HEK293 (cell line): ENCODE results near the gene TTYH1.
A peak's percentile ranks its signal among the peaks of the same experiment; 100 is the strongest.

Experiments
- GLI4 ChIP-seq: fragments of 450-650 bp; formaldehyde crosslinking; IDR thresholded peaks from 2 replicates; pipeline ENCODE4 v1.5.1; 2016; ENCODE audit warnings: missing biosample characterization, missing genetic modification characterization
- SETDB1 ChIP-seq: IDR thresholded peaks from one replicate; pipeline ENCODE4 v1.6.1; 2017; ENCODE audit warnings: mild to moderate bottlenecking, low read length, moderate library complexity, mixed read lengths; ENCODE audit not compliant: insufficient read length
- ZNF223 ChIP-seq: fragments of 450-650 bp; formaldehyde crosslinking; IDR thresholded peaks from 2 replicates; pipeline ENCODE4 v1.5.1; 2016; ENCODE audit warnings: missing biosample characterization, missing genetic modification characterization
- ZNF23 ChIP-seq: fragments of 450-650 bp; formaldehyde crosslinking; IDR thresholded peaks from 2 replicates; pipeline ENCODE4 v1.5.1; 2016; ENCODE audit warnings: missing biosample characterization, missing genetic modification characterization, borderline replicate concordance
- ZNF24 ChIP-seq: fragments of 450-650 bp; formaldehyde crosslinking; IDR thresholded peaks from 2 replicates; pipeline ENCODE4 v1.5.1; 2016; ENCODE audit warnings: missing biosample characterization, missing genetic modification characterization
- ZNF248 ChIP-seq: fragments of 450-650 bp; formaldehyde crosslinking; IDR thresholded peaks from 2 replicates; pipeline ENCODE4 v1.5.1; 2017; ENCODE audit warnings: missing biosample characterization, missing genetic modification characterization
- ZNF280D ChIP-seq: fragments of 450-650 bp; formaldehyde crosslinking; IDR thresholded peaks from 2 replicates; pipeline ENCODE4 v1.5.1; 2016; ENCODE audit warnings: missing biosample characterization, missing genetic modification characterization
- ZNF404 ChIP-seq: fragments of 450-650 bp; formaldehyde crosslinking; IDR thresholded peaks from 2 replicates; pipeline ENCODE4 v1.5.1; 2017; ENCODE audit warnings: missing biosample characterization, missing genetic modification characterization
- ZNF423 ChIP-seq: fragments of 450-650 bp; formaldehyde crosslinking; IDR thresholded peaks from 2 replicates; pipeline ENCODE4 v1.5.1; 2016; ENCODE audit warnings: missing biosample characterization, missing genetic modification characterization
- ZNF433 ChIP-seq: fragments of 450-650 bp; formaldehyde crosslinking; IDR thresholded peaks from 2 replicates; pipeline ENCODE4 v1.5.1; 2016; ENCODE audit warnings: missing biosample characterization, missing genetic modification characterization, low read depth
- ZNF514 ChIP-seq: fragments of 450-650 bp; formaldehyde crosslinking; IDR thresholded peaks from 2 replicates; pipeline ENCODE4 v1.5.1; 2016; ENCODE audit warnings: missing biosample characterization, missing genetic modification characterization
- ZNF544 ChIP-seq: fragments of 450-650 bp; formaldehyde crosslinking; IDR thresholded peaks from 2 replicates; pipeline ENCODE4 v1.5.0; 2017; ENCODE audit warnings: missing biosample characterization, missing genetic modification characterization
- ZNF585B ChIP-seq: fragments of 450-650 bp; formaldehyde crosslinking; IDR thresholded peaks from 2 replicates; pipeline ENCODE4 v1.5.1; 2016; ENCODE audit warnings: missing biosample characterization, missing genetic modification characterization
- ZNF610 ChIP-seq: fragments of 450-650 bp; formaldehyde crosslinking; IDR thresholded peaks from 2 replicates; pipeline ENCODE4 v1.5.1; 2016; ENCODE audit warnings: missing biosample characterization, missing genetic modification characterization, borderline replicate concordance
- ZNF660 ChIP-seq: fragments of 450-650 bp; IDR thresholded peaks from 2 replicates; pipeline ENCODE4 v1.5.1; 2018; ENCODE audit warnings: missing biosample characterization, mild to moderate bottlenecking, missing genetic modification characterization
- ZNF664 ChIP-seq: fragments of 450-650 bp; formaldehyde crosslinking; IDR thresholded peaks from 2 replicates; pipeline ENCODE4 v1.5.1; 2016; ENCODE audit warnings: missing biosample characterization, missing genetic modification characterization
- ZNF677 ChIP-seq: fragments of 450-650 bp; IDR thresholded peaks from 2 replicates; pipeline ENCODE4 v1.5.0; 2018; ENCODE audit warnings: missing biosample characterization, mild to moderate bottlenecking, missing genetic modification characterization, moderate library complexity
- ZNF701 ChIP-seq: fragments of 450-650 bp; formaldehyde crosslinking; IDR thresholded peaks from 2 replicates; pipeline ENCODE4 v1.5.1; 2016; ENCODE audit warnings: missing biosample characterization, missing genetic modification characterization
- ZNF768 ChIP-seq: fragments of 450-650 bp; formaldehyde crosslinking; IDR thresholded peaks from 2 replicates; pipeline ENCODE4 v1.5.1; 2018; ENCODE audit warnings: missing biosample characterization, mild to moderate bottlenecking, missing genetic modification characterization
- ZNF791 ChIP-seq: fragments of 450-650 bp; formaldehyde crosslinking; IDR thresholded peaks from 2 replicates; pipeline ENCODE4 v1.5.1; 2016; ENCODE audit warnings: missing biosample characterization, missing genetic modification characterization
- ZNF830 ChIP-seq: fragments of 450-650 bp; IDR thresholded peaks from 2 replicates; pipeline ENCODE4 v1.5.0; 2018; ENCODE audit warnings: missing biosample characterization, missing genetic modification characterization, low read depth, mild to moderate bottlenecking, moderate library complexity
- TF ChIP-seq, protein P1 (sequence below): fragments of 450-650 bp; formaldehyde crosslinking; IDR thresholded peaks from 2 replicates; pipeline ENCODE4 v1.5.1; 2016; ENCODE audit warnings: missing biosample characterization, missing genetic modification characterization
- TF ChIP-seq, protein P2 (sequence below): fragments of 450-650 bp; formaldehyde crosslinking; IDR thresholded peaks from 2 replicates; pipeline ENCODE4 v1.5.1; 2016; ENCODE audit warnings: missing biosample characterization, missing genetic modification characterization

TTYH1 gene

DNA sequence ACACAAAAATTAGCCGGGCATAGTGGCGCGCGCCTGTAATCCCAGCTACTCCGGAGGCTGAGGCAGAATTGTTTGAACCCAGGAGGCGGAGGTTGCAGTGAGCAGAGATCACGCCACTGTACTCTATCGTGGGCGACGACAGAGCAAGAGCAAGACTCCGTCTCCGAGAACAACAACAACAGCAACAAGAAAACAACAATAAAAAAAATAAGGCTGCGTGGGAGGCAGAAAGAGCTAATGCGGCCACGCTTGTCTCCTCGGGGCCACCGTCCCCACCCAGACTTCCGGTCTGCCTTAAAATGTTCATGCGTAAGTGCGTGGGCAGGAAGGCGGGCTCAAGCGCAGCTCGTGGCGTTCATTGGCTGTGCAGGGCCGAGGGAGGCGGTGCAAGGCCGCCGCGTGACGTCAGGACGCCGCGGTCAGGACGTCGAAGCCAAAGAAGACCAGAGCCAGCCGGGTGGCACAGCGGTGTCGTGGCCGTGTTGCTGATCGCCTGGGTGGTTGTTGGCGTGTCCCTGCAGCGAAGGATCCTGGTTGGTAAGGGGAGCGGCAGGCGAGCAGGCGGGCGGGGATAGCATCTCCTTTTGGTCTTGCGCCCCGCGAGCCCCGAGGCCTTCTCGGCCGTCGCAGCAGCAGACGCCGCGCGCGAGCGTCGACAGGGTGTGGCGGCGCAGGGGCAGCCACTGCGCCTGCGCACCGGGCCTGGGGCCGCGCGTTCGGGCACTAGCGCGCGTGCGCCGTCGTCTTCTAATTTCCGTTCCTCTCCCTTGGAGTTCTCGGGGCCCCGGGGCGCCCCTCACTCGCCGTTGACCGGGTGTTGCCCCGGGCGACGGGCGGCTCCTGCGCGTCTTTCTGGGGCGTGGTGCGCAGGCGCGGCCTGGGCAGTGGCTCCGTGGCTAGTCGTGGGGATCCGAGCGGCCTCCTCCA lies 33.8 kb downstream of the TTYH1 start, which contains the start of gene LENG8 (continued):
- TF ChIP-seq ZNF280D (tag by site-specific recombination): no peak
- no peak for TF ChIP-seq ZNF585B (tag by site-specific recombination)
- TF ChIP-seq GLI4 (tag by site-specific recombination): no peak
- TF ChIP-seq ZNF768 (tag by site-specific recombination): peak; percentile 10; the same call in 1 of the 2 replicates
- TF ChIP-seq, protein P1, sequence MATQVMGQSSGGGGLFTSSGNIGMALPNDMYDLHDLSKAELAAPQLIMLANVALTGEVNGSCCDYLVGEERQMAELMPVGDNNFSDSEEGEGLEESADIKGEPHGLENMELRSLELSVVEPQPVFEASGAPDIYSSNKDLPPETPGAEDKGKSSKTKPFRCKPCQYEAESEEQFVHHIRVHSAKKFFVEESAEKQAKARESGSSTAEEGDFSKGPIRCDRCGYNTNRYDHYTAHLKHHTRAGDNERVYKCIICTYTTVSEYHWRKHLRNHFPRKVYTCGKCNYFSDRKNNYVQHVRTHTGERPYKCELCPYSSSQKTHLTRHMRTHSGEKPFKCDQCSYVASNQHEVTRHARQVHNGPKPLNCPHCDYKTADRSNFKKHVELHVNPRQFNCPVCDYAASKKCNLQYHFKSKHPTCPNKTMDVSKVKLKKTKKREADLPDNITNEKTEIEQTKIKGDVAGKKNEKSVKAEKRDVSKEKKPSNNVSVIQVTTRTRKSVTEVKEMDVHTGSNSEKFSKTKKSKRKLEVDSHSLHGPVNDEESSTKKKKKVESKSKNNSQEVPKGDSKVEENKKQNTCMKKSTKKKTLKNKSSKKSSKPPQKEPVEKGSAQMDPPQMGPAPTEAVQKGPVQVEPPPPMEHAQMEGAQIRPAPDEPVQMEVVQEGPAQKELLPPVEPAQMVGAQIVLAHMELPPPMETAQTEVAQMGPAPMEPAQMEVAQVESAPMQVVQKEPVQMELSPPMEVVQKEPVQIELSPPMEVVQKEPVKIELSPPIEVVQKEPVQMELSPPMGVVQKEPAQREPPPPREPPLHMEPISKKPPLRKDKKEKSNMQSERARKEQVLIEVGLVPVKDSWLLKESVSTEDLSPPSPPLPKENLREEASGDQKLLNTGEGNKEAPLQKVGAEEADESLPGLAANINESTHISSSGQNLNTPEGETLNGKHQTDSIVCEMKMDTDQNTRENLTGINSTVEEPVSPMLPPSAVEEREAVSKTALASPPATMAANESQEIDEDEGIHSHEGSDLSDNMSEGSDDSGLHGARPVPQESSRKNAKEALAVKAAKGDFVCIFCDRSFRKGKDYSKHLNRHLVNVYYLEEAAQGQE (tag by site-specific recombination): no peak
- no peak for TF ChIP-seq ZNF701
- no peak for TF ChIP-seq ZNF223 (tag by site-specific recombination)
- no peak for TF ChIP-seq ZNF433 (tag by site-specific recombination)
- no peak for TF ChIP-seq ZNF791 (tag by site-specific recombination)
- no peak for TF ChIP-seq SETDB1
- TF ChIP-seq ZNF23 (tag by site-specific recombination): no peak
- TF ChIP-seq ZNF423 (tag by site-specific recombination): peak; percentile 58; the same call in 1 of the 2 replicates
- peak; percentile 76 for TF ChIP-seq ZNF660 (tag by site-specific recombination)
- TF ChIP-seq ZNF664 (tag by site-specific recombination): no peak
- TF ChIP-seq ZNF677 (tag by site-specific recombination): no peak
- TF ChIP-seq ZNF24 (tag by site-specific recombination): peak; percentile 24; the same call in 1 of the 2 replicates
- TF ChIP-seq, protein P2, sequence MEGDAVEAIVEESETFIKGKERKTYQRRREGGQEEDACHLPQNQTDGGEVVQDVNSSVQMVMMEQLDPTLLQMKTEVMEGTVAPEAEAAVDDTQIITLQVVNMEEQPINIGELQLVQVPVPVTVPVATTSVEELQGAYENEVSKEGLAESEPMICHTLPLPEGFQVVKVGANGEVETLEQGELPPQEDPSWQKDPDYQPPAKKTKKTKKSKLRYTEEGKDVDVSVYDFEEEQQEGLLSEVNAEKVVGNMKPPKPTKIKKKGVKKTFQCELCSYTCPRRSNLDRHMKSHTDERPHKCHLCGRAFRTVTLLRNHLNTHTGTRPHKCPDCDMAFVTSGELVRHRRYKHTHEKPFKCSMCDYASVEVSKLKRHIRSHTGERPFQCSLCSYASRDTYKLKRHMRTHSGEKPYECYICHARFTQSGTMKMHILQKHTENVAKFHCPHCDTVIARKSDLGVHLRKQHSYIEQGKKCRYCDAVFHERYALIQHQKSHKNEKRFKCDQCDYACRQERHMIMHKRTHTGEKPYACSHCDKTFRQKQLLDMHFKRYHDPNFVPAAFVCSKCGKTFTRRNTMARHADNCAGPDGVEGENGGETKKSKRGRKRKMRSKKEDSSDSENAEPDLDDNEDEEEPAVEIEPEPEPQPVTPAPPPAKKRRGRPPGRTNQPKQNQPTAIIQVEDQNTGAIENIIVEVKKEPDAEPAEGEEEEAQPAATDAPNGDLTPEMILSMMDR (tag by site-specific recombination): peak; percentile 23; the same call in 1 of the 2 replicates
- no peak for TF ChIP-seq ZNF830 (tag by site-specific recombination)
- no peak for TF ChIP-seq ZNF404 (tag by site-specific recombination)
- TF ChIP-seq ZNF514 (tag by site-specific recombination): no peak
- TF ChIP-seq ZNF248 (tag by site-specific recombination): no peak
- no peak for TF ChIP-seq ZNF544 (tag by site-specific recombination)
- TF ChIP-seq ZNF610 (tag by site-specific recombination): 0 out of 2 replicates have a peak, but pooled peaks have one; percentile 12
- TF ChIP-seq, all 188 proteins: peak for 59
